HepG2 (cell line): ENCODE results near the gene PIP4K2B. TPM values are rescaled to one million over a fixed set of nuclear protein-coding genes. Genes with fewer than 3 reads are reported as not detected.

ENCODE experiments used
- AGO2 ChIP-seq: fragments of 200-400 bp; formaldehyde crosslinking; optimal IDR thresholded peaks from 2 replicates; pipeline ENCODE3; 2017; ENCODE audit warnings: mild to moderate bottlenecking, low read depth, low read length, moderate library complexity
- GABPB1 ChIP-seq: IDR thresholded peaks from 2 replicates; pipeline ENCODE4 v1.6.1; 2016; ENCODE audit warnings: mild to moderate bottlenecking, missing genetic modification reagents, moderate library complexity, missing compliant biosample characterization
- GTF2F1 ChIP-seq: fragments of 150-350 bp; IDR thresholded peaks from 2 replicates; pipeline ENCODE4 v1.6.1; 2014; ENCODE audit warnings: low read length
- KAT8 ChIP-seq: IDR thresholded peaks from 2 replicates; pipeline ENCODE4 v1.6.1; 2016; ENCODE audit warnings: missing genetic modification reagents, missing compliant biosample characterization
- MED8 ChIP-seq: sonication (generic); formaldehyde crosslinking; IDR thresholded peaks from 2 replicates; pipeline ENCODE4 v1.8.1; 2023; ENCODE audit warnings: mild to moderate bottlenecking, missing genetic modification reagents; ENCODE audit not compliant: insufficient replicate concordance
- MXD3 ChIP-seq: IDR thresholded peaks from 2 replicates; pipeline ENCODE4 v1.6.1; 2016; ENCODE audit warnings: mild to moderate bottlenecking, missing biosample characterization, missing genetic modification reagents
- NCOA5 ChIP-seq: sonication (generic); formaldehyde crosslinking; IDR thresholded peaks from 2 replicates; pipeline ENCODE4 v1.4.0; 2020; ENCODE audit warnings: missing genetic modification reagents
- RERE ChIP-seq: IDR thresholded peaks from 2 replicates; pipeline ENCODE4 v1.6.1; 2016; ENCODE audit warnings: low read depth, missing genetic modification reagents, missing compliant biosample characterization
- SCMH1 ChIP-seq: sonication (generic); formaldehyde crosslinking; IDR thresholded peaks from 2 replicates; pipeline ENCODE4 v1.9.0; 2021; ENCODE audit warnings: missing genetic modification reagents, mild to moderate bottlenecking, borderline replicate concordance
- SKIL ChIP-seq: sonication (generic); formaldehyde crosslinking; IDR thresholded peaks from 2 replicates; pipeline ENCODE4 v1.8.0; 2022; ENCODE audit warnings: missing genetic modification reagents, mild to moderate bottlenecking, moderate library complexity, borderline replicate concordance
- WIZ ChIP-seq: sonication (generic); formaldehyde crosslinking; IDR thresholded peaks from 2 replicates; pipeline ENCODE4 v1.5.1; 2020; ENCODE audit warnings: mild to moderate bottlenecking, missing genetic modification reagents
- ZBTB8A ChIP-seq: sonication (generic); formaldehyde crosslinking; IDR thresholded peaks from 2 replicates; pipeline ENCODE4 v1.4.0; 2020; ENCODE audit warnings: mild to moderate bottlenecking, low read depth, missing genetic modification reagents, borderline replicate concordance
- ZNF430 ChIP-seq: sonication (generic); formaldehyde crosslinking; IDR thresholded peaks from 2 replicates; pipeline ENCODE4 v1.9.0; 2021; ENCODE audit warnings: mild to moderate bottlenecking, missing genetic modification reagents
- ZNF558 ChIP-seq: sonication (generic); formaldehyde crosslinking; IDR thresholded peaks from 2 replicates; pipeline ENCODE4 v1.9.0; 2022; ENCODE audit warnings: mild to moderate bottlenecking, missing genetic modification reagents, borderline replicate concordance
- ZNF687 ChIP-seq: sonication (generic); formaldehyde crosslinking; IDR thresholded peaks from 2 replicates; pipeline ENCODE4 v1.5.1; 2020; ENCODE audit warnings: mild to moderate bottlenecking, missing genetic modification reagents, moderate library complexity
- ZNF740 ChIP-seq: sonication (generic); formaldehyde crosslinking; IDR thresholded peaks from 2 replicates; pipeline ENCODE4 v1.4.0; 2020; ENCODE audit warnings: missing genetic modification reagents
- polyA plus RNA-seq, 8 experiments: library from polyadenylated mRNA; depleted of rRNA in 3 of 8; stranded (reverse) in 7 of 8; unstranded in 1 of 8; fragments of >200 nt; fragmentation: Illumina TruSeq in 4 of 8; extraction: Trizol in 4 of 8; gene quantifications; 2 replicates each; pipeline versions ENCODE4 v1.2.1 to v1.2.3, GENCODE V29; 2011 to 2016; ENCODE audit warnings: low read depth in 4 of 8, missing spikeins in 1 of 8, mixed read lengths in 1 of 8; ENCODE audit not compliant: insufficient read depth in 1 of 8
- total RNA-seq, 5 experiments: library from RNA; depleted of rRNA; stranded (reverse); fragments of >200 nt; fragmentation: Illumina TruSeq; extraction: Trizol; gene quantifications; 2 replicates each; pipeline ENCODE4 v1.2.3, GENCODE V29; 2016; ENCODE audit warnings: low read depth in 1 of 5

PIP4K2B gene
- total and polyA plus RNA-seq, 2 of the 13 experiments (the other 11 are each of a cell fraction or from before 2014, with no cell fraction given), result 20.4 to 54.0 TPM

DNA sequence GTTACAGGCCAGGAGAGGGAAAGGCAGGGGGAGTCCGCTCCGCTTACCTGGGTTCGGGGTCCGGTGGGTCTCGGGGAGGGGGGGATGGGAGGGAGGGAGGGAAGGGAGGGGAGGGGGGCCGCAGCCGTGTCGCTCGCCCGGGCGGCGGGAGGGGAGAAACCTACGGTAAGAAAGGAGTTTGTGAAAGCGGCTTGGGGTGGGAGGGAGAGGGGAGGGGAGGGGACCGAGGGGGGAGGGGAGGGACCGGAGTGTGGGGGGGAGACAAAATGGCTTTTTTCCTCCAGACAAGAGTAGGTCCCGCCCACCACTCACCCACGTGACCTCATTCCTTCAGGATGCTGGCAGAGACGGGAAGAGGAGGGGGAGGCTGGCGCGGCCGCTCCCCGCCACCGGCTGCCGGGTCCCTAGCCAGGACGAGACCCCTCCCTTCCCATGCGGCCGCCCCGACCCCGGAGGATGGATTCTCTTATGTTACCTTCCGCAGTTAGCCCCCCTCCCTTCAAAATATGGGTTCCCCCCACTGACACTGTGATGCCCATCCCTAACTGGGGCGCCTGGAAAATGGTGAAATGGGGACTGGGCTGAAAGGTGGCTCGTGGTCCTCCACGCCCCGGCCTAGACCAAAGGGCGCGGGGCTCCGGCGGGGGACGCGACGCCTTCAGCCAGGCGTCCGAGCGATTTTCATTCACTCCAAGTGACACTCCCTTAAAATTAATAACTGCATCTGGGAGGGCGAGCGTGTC, 51.0 kb downstream of the PIP4K2B start, which contains the start of gene PCGF2 (continued):
- TF ChIP-seq ZNF687 (no peak), MED8 (CRISPR knock-in tag) (no peak), NCOA5 (no peak), ZNF430 (CRISPR knock-in tag) (no peak), WIZ (no peak), GTF2F1 (no peak), ZBTB8A (CRISPR knock-in tag) (0 out of 2 replicates have a peak, but pooled peaks have one; percentile 40), SCMH1 (CRISPR knock-in tag) (no peak), GABPB1 (no peak; the same call in 1 of the 2 replicates), AGO2 (no peak), SKIL (CRISPR knock-in tag) (0 out of 2 replicates have a peak, but pooled peaks have one; percentile 9), MXD3 (CRISPR knock-in tag) (no peak), ZNF558 (0 out of 2 replicates have a peak, but pooled peaks have one; percentile 57), ZNF740 (CRISPR knock-in tag) (peak; percentile 79), KAT8 (CRISPR knock-in tag) (0 out of 2 replicates have a peak, but pooled peaks have one; percentile 9), RERE (CRISPR knock-in tag) (no peak)
